Astrocyte (in vitro differentiated cells and primary cell): ENCODE results near the gene MYO15B.

Source experiments
- EZH2 ChIP-seq: IDR thresholded peaks from 2 replicates; pipeline ENCODE4 v1.6.1; 2012; ENCODE audit warnings: mild to moderate bottlenecking, low read length, inconsistent platforms; ENCODE audit not compliant: insufficient read depth
- TF ChIP-seq, protein P1 (sequence below): IDR thresholded peaks from 2 replicates; pipeline ENCODE4 v1.5.1; 2011; ENCODE audit warnings: low read depth, mild to moderate bottlenecking, inconsistent platforms, low read length, moderate library complexity; ENCODE audit not compliant: insufficient read depth

DNA sequence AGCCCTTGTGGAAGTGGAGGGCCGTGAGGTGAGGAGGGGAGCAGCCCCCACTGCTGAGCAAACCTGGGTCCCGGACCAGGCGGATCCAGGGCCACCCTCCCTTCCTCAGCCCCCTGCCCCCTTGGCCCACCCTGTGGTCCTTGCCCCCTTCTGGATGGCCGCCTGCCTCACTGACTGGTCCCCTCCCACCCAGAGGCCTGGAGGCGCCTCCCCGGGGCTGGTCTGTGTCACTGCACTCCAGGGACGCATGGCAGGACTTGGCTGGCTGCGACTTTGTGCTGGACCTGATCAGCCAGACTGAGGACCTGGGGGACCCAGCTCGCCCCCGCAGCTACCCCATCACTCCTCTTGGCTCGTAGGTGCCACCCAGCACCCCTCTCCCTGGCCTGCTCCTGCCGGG, 26.4 kb downstream of the MYO15B start:
- TF ChIP-seq EZH2, result no peak
- TF ChIP-seq, protein P1, sequence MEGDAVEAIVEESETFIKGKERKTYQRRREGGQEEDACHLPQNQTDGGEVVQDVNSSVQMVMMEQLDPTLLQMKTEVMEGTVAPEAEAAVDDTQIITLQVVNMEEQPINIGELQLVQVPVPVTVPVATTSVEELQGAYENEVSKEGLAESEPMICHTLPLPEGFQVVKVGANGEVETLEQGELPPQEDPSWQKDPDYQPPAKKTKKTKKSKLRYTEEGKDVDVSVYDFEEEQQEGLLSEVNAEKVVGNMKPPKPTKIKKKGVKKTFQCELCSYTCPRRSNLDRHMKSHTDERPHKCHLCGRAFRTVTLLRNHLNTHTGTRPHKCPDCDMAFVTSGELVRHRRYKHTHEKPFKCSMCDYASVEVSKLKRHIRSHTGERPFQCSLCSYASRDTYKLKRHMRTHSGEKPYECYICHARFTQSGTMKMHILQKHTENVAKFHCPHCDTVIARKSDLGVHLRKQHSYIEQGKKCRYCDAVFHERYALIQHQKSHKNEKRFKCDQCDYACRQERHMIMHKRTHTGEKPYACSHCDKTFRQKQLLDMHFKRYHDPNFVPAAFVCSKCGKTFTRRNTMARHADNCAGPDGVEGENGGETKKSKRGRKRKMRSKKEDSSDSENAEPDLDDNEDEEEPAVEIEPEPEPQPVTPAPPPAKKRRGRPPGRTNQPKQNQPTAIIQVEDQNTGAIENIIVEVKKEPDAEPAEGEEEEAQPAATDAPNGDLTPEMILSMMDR, result no peak
